Stomach (tissue), 4 donors: ENCODE results near the gene TMEM132C.

Experiments
- POLR2A ChIP-seq, 4 donors: fragments of 450-650 bp; IDR thresholded peaks; one replicate each; pipeline ENCODE4 v1.6.1; 2016; ENCODE audit warnings: antibody characterized with exemption in 4 of 4, control low read depth in 2 of 4, mild to moderate bottlenecking in 1 of 4, moderate library complexity in 1 of 4
- POLR2AphosphoS5 ChIP-seq, 3 donors: sonication (generic); formaldehyde crosslinking; IDR thresholded peaks; one replicate each; pipeline ENCODE4 v1.6.1; 2016; ENCODE audit warnings: antibody characterized with exemption in 3 of 3
- TF ChIP-seq, protein P1 (sequence below), 7 experiments: fragments of 450-650 bp in 4 of 7; fragments of 200-600 bp in 3 of 7; sonication (generic) in 3 of 7; IDR thresholded peaks; one replicate each; pipeline ENCODE4 v1.5.1; 2016 to 2019; ENCODE audit warnings: antibody characterized with exemption in 7 of 7, control low read depth in 2 of 7, mild to moderate bottlenecking in 1 of 7

DNA sequence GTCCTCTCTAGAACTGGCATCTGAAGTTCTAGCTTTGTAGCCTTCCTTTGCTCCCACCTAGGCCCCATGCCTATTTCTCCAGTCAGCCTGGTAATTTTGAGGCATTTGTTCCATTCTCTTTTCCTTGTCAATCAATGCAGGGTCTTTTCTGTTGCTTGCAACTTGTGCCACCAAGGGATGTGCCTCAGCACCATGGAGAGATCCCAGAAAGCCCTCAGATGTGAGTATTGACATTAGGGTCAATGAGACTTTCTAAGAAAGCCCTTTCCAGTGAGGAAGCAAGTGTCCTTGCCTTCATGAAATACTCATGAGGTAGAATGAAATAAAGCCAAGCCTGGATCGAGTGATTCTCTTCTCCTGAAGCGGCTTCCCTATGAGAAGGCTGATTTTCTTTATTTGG is 342.9 kb downstream of the TMEM132C start:
- TF ChIP-seq, protein P1, sequence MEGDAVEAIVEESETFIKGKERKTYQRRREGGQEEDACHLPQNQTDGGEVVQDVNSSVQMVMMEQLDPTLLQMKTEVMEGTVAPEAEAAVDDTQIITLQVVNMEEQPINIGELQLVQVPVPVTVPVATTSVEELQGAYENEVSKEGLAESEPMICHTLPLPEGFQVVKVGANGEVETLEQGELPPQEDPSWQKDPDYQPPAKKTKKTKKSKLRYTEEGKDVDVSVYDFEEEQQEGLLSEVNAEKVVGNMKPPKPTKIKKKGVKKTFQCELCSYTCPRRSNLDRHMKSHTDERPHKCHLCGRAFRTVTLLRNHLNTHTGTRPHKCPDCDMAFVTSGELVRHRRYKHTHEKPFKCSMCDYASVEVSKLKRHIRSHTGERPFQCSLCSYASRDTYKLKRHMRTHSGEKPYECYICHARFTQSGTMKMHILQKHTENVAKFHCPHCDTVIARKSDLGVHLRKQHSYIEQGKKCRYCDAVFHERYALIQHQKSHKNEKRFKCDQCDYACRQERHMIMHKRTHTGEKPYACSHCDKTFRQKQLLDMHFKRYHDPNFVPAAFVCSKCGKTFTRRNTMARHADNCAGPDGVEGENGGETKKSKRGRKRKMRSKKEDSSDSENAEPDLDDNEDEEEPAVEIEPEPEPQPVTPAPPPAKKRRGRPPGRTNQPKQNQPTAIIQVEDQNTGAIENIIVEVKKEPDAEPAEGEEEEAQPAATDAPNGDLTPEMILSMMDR (IDR thresholded peaks at IDR 0.05) = no peak
- no peak for TF ChIP-seq POLR2A (IDR thresholded peaks at IDR 0.05)
- TF ChIP-seq POLR2AphosphoS5 (IDR thresholded peaks at IDR 0.05) = no peak
